DMS153 (cell line): ENCODE results near the gene ZFYVE9.
"Not testable (repeated sequence)": the region's sequence is repeated elsewhere in the genome, so short reads cannot be mapped to it uniquely, and the experiment has no call there.

Source experiments
- DNase-seq: peaks from one replicate; lab custom pipeline; 2025; lab: John Stamatoyannopoulos, UW

ZFYVE9 gene, protein sequence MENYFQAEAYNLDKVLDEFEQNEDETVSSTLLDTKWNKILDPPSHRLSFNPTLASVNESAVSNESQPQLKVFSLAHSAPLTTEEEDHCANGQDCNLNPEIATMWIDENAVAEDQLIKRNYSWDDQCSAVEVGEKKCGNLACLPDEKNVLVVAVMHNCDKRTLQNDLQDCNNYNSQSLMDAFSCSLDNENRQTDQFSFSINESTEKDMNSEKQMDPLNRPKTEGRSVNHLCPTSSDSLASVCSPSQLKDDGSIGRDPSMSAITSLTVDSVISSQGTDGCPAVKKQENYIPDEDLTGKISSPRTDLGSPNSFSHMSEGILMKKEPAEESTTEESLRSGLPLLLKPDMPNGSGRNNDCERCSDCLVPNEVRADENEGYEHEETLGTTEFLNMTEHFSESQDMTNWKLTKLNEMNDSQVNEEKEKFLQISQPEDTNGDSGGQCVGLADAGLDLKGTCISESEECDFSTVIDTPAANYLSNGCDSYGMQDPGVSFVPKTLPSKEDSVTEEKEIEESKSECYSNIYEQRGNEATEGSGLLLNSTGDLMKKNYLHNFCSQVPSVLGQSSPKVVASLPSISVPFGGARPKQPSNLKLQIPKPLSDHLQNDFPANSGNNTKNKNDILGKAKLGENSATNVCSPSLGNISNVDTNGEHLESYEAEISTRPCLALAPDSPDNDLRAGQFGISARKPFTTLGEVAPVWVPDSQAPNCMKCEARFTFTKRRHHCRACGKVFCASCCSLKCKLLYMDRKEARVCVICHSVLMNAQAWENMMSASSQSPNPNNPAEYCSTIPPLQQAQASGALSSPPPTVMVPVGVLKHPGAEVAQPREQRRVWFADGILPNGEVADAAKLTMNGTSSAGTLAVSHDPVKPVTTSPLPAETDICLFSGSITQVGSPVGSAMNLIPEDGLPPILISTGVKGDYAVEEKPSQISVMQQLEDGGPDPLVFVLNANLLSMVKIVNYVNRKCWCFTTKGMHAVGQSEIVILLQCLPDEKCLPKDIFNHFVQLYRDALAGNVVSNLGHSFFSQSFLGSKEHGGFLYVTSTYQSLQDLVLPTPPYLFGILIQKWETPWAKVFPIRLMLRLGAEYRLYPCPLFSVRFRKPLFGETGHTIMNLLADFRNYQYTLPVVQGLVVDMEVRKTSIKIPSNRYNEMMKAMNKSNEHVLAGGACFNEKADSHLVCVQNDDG (N-terminal part only)

DNA sequence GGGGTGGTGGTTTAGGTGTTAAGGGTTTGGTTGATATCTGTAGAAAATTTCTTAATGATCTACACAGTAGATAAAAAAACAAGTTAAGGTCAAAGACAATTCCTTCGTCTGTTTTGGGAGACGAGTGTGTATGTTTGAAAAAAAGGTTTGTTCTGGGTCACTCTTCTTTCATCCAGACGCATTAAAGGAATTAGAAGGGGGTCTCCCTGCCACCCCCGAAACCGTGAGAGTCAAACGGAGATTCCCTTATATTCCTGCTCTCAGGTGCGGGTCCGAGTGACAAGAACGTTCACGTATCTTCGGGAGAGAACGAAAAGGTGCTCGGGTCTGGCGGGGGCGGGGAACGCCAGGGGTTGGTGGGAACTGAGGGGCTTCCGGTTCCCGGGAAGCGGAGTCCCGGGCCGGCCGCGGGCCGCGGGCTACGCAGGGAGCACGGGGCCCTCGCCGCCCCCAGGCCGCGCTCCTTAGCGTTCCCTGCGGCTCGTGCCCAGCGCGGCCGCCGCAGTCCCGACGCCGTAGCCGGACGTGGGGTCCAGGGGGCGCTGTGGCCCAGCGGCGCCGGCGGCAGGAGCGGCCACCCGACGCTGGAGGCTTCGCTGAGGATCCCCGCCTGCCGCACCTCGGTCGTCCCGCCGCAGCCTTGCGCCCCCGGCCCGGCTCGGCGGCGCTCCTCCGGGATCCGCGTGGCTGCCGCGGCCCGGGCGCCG, at the start of gene ZFYVE9:
TSS of gene ZFYVE9 (plus strand) at position 577 of the 707 bp plus-strand sequence. CDS start 91,118 bp downstream, outside the sequence.
- peak; percentile 47 for DNase-seq

DNA sequence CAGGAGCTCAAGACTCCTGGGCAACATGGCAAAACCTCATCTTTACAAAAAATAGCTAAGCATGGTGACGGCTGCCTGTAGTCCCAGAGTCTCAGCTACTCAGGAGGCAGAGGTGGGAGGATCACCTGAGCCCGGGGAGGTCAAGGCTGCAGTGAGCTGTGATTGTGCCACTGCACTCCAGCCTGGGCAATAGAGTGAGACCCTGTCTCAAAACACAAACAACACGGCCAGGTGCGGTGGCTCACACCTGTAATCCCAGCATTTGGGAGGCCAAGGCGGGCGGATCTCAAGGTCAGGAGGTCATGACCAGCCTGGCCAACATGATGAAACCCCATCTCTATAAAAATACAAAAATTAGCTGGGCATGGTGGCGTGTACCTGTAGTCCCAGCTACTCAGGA, 47.6 kb upstream of the ZFYVE9 start:
- not testable (repeated sequence) for DNase-seq

DNA sequence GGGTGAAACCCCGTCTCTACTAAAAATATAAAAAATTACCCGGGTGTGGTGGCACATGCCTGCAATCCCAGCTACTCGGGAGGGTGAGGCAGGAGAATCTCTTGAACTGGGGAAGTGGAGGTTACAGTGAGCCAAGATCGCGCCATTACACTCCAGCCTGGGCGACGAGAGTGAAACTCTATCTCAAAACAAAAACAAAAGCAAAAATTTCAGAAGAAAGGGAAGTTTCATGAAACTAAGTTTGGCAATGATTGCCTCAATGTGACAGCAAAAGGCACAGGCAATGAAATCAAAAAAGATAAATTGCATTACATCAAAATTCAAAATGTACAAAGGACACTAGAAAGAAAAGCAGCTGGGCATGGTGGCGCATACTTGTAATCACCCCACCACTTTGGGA, 45.7 kb upstream of the ZFYVE9 start:
- no peak for DNase-seq

DNA sequence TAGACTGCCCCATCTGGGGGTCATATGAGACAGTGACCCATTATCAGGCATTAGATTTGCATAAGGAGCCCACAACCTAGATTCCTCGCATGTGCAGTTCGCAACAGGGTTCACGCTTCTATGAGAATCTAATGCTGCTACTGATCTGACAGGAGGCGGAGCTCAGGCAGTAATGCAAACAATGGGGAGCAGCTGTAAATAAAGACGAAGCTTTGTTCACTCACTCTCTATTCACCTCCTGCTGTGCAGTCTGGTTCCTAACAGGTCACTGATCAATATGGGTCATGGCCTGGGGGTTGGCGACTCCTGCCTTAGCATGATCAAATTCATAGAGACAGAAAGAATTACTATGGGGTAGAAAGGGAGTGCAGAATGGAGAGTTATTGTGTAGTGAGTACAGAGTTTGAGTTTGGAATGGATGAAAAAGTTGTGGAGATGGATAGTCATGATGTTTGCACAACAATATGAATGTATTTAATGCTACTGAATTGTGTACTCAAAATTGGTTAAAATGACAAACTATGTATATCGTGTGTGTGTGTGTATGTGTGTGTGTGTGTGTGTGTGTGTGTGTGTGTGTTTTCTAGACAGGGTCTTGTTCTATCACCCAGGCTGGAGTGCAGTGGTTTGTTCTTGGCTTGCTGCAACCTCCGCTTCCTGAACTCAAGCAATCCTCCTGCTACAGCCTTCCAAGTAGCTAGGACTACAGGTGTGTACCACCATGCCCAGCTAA, 43.6 kb upstream of the ZFYVE9 start:
- peak; percentile 10 for DNase-seq

DNA sequence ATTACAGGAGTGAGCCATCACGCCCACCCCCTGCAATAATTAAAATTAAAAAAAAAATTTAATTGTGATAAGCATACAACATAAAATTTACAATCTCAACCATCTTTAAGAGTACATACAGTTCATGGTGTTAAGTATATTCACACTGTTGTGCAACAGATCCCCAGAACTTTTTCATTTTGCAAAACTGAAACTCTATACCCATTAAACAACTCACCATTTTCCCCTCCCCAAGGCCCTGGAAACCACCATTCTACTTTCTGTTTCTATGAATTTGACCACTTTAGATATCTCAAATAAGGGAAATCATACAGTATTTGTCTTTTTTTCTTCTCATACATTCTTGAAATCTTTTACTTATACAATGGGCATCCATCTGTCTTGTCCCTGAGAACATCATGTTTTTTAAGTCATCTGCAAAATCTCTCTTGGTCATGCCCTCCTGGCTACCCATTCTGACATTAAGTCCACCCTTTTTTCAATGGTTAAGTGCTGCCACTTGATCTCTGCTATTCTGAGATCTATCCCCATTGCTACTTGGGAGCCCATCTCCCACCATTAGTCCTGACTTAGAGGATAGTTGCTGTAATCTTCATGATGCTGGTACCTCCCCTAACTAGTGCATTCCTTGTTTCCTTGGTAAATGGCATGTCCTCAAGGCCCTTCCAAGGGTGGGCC, 39.4 kb upstream of the ZFYVE9 start:
- DNase-seq, result no peak

DNA sequence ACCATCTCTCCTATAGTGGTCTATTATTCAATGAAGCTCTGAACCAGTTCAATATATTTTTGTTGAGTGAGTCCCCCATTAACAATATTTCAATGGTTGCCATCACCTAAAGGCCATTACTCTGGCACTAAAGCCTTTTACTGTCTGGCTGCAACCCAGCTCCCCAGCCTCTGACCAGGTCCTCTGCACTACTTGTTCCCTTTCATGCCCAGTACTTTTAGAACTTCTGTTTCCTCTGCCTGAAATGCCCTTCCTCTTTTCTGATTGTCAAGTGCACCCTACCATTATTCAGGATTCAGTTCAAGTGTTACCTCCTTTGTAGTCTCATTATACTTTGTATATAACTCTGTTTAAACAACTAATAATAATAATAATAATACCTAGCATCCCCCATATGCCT, 30.4 kb upstream of the ZFYVE9 start:
- DNase-seq, result no peak

DNA sequence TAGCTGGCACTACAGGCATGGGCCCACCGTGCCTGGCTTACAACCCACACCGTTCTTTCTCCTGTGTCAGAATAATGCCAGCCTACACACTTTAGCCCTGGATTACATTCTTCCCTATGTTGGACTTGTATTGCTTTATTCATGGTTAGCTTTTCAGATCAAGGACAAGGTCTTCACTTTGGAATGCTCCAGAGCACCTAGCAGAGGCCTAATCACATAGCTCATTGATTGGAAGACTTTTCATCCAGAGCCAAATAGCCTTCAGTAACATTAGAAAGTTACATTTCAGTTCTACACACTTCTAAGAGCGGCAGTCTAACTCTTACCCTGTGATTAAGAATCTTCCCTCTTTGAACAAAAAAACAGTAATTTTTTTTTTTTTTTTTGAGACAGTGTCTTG, 29.4 kb upstream of the ZFYVE9 start:
- no peak for DNase-seq

DNA sequence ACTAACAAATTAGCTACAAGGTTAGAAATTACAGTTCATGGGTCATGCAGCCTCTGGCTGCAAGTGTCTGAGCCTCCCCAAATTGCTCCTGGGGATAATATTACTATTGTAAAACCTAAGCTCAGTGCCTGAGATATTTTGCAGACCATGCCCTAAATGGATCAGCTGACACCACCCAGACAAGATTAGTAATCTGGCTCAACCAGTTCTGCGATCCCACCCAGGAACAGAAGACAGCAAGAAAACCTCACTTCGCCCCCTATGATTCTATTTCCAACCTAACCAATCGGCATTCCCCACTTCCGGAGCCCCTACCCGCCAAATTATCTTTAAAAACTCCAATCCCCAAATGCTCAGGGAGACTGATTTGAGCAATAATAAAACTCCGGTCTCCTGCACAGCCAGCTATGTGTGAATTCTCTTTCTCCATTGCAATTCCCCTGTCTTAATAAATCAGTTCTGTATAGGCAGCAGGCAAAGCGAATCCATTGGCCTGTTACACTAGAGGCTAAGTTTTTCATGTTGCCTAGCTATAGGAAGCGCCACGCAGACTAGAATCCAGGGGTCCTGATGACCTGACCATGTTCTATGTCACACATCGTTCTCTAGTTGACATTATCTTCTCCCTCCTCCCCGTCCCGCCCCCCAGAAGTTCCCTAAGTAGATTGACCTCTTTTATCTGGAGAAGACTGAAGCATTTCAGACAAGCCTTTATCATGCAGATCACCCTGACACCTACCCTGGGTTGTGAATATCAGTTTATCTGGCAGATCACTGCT, 22.4 kb upstream of the ZFYVE9 start:
- DNase-seq, result no peak

DNA sequence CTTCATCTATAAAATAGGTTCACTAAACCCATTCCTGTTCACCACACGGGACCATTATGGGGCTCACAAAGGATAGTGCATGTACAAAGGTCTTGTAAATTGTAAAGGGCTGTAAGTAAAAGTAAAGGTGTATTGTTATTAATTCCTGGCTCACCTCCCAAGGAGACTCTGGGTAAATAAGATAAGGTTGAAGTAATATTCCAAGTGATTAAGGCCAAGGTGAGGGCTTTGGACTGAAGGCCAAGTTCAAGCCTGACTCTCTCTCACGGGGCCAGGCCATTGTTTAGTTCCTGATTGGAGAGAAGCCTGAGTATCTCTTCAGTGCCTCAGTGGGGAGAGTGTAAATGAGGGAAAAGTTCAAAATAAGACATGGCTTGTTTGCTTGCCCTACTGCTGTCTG, 19.5 kb upstream of the ZFYVE9 start:
- no peak for DNase-seq

DNA sequence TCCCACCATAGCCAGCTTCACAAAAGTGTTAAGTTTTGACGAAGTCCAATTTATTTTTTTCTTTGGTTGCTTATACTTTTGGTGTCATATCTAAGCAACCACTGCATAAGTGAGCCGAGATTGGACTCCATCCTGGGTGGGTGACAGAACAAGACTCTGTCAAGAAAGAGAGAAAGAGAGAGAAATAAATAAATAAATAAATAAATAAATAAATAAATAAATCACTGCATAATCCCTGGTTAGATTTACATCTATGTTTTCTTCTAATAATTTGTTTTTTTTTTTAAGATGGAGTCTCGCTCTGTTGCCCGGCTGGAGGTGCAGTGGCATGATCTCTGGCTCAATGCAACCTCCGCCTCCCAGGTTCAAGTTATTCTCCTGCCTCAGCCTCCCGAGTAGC, 18.3 kb upstream of the ZFYVE9 start:
- DNase-seq, result no peak

DNA sequence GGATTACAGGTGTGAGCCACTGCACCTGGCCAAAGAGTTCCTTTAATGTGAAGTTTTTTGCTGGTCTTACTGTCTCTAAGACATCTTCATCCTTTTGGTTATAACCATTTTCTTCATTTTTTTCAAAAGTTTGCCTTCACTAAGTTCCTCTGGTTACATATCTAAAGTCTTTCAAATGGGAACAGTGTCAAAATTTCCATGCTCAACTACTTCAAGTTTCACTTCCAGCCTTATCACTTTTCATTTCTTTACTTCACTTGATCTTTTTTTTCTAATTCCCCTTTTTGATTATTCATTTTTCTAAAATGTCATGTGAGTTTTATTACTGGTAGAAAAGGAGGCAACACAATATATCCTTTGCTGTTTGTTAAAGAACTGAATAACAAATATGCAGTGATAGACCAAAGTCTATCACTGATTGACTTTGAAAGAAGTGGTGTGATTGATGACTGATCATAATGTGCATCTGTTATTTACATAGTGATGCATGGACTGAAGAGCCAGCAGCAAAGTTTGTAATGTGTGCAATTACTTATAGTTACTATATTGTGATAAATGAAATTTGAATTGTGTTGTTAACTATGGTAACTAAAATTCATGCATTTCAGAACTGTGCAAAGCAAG, 16.0 kb upstream of the ZFYVE9 start:
- DNase-seq, result no peak

DNA sequence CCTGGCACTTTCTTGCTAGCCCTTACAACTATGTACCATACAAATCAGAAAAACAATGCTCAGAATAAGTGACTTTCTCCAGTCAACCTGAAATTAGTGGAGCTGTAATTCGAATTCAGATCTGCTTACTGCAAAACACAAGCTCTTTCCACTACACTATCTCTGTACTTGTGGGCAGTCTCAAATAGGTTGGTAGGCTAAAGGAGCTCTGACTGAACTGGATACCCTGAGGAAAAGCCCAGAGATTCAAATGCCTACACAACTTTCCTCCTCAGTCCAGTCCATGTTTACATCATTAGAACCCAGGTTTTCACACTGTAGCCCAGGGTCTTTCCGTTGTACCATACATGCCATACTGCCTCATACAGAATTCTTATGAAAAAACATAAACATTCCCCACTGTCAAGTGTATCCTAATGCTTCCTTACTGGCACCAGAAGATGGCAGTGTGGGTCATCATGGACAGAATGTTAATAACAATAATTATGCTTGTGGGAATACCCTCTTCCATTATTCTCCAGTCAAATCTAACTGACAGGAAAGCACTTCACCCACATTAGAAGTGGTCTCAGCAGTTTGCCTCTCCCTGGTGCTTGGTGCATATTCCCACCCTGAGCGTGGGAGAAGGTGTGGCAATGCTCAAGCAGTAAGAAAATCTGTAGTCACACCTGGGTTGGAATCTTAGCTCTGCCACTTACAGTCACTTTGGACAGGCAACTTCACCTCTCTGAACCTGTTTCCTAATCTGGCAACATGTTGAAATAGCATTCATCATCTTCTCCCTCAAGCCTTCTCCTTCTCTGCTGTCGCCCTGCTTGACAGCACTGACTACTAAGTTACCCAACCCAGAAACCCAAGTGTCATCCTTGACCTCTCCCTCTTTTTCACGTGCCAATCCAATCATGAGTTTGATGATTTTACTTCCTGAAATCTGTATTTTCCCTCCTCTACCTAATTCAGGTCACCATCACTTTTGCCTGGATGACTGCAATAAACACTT, 14.4 kb upstream of the ZFYVE9 start:
- DNase-seq, result no peak

DNA sequence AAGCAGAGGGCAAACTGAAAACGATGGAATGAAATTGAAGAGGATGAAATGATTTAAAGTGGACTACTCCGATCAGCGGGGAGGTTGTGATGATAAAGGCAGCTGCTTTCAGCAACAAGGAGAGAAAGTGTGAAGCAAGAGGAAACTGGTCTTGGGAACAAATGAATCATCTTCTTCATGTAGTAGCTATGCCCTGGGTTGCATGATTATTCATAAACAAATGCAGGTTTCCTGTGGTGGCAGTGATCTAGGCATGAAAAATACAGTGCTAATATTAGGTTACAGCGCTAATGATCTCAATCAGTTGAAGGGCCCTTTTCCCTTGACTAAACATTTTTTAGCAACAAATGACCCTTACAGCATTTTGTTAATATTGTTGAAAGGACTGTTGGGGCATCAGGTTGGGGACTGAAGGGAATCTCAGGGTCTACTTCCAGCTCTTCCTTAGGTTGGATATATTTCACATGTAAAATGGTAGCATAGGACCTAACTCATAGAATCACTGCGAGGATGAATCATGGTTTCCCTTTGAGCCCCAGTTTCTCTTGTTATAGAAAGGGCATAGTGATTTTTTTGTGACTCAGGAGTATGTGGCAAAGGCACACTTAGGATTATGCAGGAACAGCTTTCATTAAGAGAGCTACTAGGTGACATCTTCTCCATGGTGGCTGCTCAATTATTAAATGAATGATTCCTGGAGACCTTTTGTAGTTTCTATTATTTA, 1.9 kb upstream of the ZFYVE9 start:
- DNase-seq, result no peak

DNA sequence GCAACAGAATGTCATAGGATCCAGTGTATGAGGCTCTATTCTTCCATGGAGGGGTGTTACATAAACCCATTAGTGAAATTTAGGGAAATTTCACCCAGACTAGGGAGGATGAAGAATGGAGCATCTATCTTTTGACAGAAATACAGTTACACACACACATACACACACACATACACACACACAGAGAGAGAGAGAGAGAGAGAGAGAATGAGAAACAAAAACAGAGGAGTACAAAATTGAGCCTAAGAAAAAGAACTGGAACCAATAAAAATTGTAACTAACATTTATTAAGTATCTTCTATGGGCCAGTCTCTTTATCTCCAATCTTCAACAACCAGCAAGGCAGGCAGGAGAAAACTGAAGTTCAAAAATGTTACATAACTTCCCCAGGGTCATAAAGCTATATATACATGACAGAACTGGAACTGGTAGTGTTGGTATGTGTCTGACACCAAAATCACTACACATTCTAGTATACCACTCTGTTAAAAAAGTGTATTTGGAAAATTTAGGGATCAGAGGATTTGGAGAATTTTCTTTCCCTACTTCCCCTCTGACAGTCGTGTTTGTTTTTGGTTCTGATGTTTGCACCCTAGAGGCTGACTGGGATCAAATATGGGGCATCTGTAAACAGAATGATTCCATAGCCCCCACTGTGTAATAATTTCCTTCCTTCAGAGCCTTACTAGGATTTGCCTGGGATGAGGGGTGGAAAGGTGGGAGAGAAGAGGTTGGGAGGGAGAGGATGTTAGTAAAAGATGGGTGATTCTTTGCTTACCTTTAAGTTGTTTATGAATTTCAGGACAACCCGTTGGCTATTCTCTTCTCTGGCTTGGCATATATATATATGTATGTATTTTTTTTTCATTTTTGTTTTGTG, 1.0 kb upstream of the ZFYVE9 start:
- DNase-seq, result no peak

DNA sequence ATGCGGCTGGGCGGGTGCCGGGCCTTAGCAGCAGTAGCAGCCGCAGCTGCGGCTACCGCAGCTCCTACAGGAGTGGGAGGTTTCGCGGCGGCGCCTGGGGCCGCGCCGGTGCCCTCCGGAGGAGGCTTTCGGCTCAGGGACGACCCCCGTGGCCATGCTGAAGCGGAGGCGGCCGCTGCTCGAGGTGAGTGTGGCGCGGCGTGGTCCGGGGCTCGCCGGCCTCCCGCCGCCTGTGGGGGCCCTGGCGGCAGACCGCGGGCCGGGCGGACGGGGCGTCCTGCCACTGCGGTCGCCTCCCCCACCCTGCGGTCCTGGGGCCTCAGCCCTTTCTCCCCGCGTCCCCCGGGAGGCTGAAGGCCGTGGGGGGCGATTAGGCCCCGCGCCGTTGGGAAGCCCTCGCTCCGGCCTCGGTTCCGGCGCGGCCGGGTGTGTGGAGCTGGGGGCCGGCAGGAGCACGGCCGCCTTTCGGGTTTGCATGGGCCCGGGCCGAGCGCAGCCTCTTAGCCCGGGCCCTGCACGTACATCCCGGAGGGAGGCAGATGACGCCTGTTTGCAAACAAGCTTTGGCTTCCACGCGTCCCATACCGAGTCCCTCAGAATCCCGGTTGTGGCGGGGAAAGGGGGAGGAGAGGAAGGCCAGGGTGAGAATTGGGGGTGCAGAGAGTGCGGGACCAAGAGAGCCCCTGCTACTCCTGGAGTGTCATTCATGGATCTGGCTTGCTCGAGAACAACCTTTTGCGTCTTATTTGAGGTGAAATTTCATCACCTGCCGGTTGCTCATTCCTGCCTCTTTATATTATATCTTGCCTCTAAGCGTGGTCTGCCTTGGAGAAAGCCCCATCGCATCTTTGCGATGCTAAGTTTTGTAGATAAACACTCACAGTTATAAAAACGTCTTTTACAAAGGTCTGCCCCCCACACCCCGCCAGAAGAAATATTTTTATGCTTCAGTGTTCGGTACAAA, 613 bp downstream of the ZFYVE9 start:
- DNase-seq, result no peak
